HG02840 (cell line): Measurements from ENCODE around the gene CXCL11.
"Not testable (repeated sequence)": the region's sequence is repeated elsewhere in the genome, so short reads cannot be mapped to it uniquely, and the experiment has no call there.

Experiments used
- ATAC-seq: cut with Tn5 transposase; IDR thresholded peaks from one replicate; pipeline ENCODE4 v1.9.1; 2021; ENCODE audit warnings: mild to moderate bottlenecking, moderate library complexity, moderate number of reproducible peaks; ENCODE audit not compliant: unreplicated experiment, low FRiP score

Gene CXCL11

GRCh38 chr4:76044686-76045085 is 8.8 kb upstream of the CXCL11 start:
- not testable (repeated sequence) for ATAC-seq

GRCh38 chr4:76043306-76043705 is 7.4 kb upstream of the CXCL11 start:
- not testable (repeated sequence) for ATAC-seq

- not testable (repeated sequence) for ATAC-seq
Measured at GRCh38 chr4:76042241-76042998, 6.5 kb upstream of the CXCL11 start.

GRCh38 chr4:76036855-76037254 is 985 bp upstream of the CXCL11 start:
- no peak for ATAC-seq

- ATAC-seq: no peak
Measured at GRCh38 chr4:76035141-76035540, 729 bp downstream of the CXCL11 start.

GRCh38 chr4:76029300-76029699 is 6.6 kb downstream of the CXCL11 start:
- ATAC-seq: no peak

GRCh38 chr4:76028350-76028765 is 7.5 kb downstream of the CXCL11 start:
- no peak for ATAC-seq

- ATAC-seq: no peak
Measured at GRCh38 chr4:76024065-76024464, 11.8 kb downstream of the CXCL11 start.

GRCh38 chr4:76023389-76023788 is 12.5 kb downstream of the CXCL11 start, which contains the start of gene CXCL10:
TSS of gene CXCL10 (minus strand) at chr4:76023497. CDS start at chr4:76023431, 66 bp downstream.
- ATAC-seq: no peak

- no peak for ATAC-seq
Measured at GRCh38 chr4:76022677-76023076, 13.2 kb downstream of the CXCL11 start.

GRCh38 chr4:76022031-76022430 is 13.8 kb downstream of the CXCL11 start:
- no peak for ATAC-seq

GRCh38 chr4:76017056-76017686 is 18.7 kb downstream of the CXCL11 start:
- ATAC-seq: no peak

GRCh38 chr4:76016393-76016792 is 19.5 kb downstream of the CXCL11 start:
- ATAC-seq: peak; percentile 62

- ATAC-seq: no peak
Measured at GRCh38 chr4:76013540-76013939, 22.3 kb downstream of the CXCL11 start.

GRCh38 chr4:76012388-76012801 is 23.5 kb downstream of the CXCL11 start:
- peak; percentile 2 for ATAC-seq

GRCh38 chr4:76011700-76012387 is 24.0 kb downstream of the CXCL11 start:
- peak; percentile 59 for ATAC-seq

- no peak for ATAC-seq
Measured at GRCh38 chr4:76011018-76011670, 24.7 kb downstream of the CXCL11 start.

GRCh38 chr4:76010576-76010975 is 25.3 kb downstream of the CXCL11 start:
- no peak for ATAC-seq

GRCh38 chr4:76009311-76009710 is 26.6 kb downstream of the CXCL11 start:
- ATAC-seq: no peak

- no peak for ATAC-seq
Measured at GRCh38 chr4:76007089-76007862, 28.6 kb downstream of the CXCL11 start, which contains the start of gene CXCL9. TSS of gene CXCL9 (minus strand) at chr4:76007509. CDS start at chr4:76007449, 60 bp downstream.
